Ramos (cell line): ENCODE results near the gene STXBP5L.
"Not testable (repeated sequence)": the region's sequence is repeated elsewhere in the genome, so short reads cannot be mapped to it uniquely, and the experiment has no call there.

Source experiments
- in situ Hi-C: fragments of 300-500 bp; cut with MboI; formaldehyde crosslinking; loops from one replicate; pipeline ENCODE4 v1.14.3; 2022; ENCODE audit warnings: low sequenced_read_pairs; ENCODE audit not compliant: unreplicated experiment

STXBP5L gene

GRCh38 chr3:121223116-121223515 is 315.1 kb downstream of the STXBP5L start:
- in situ Hi-C loops: no loop called here

GRCh38 chr3:121228971-121229370 is 321.0 kb downstream of the STXBP5L start:
- in situ Hi-C loops: no loop called here

- in situ Hi-C loops: not testable (repeated sequence)
Observed at GRCh38 chr3:121230194-121230593, 322.2 kb downstream of the STXBP5L start.

- in situ Hi-C loops: no loop called here
Observed at GRCh38 chr3:121231872-121232271, 323.9 kb downstream of the STXBP5L start.

- in situ Hi-C loops: no loop called here
Observed at GRCh38 chr3:121232309-121233225, 324.6 kb downstream of the STXBP5L start.

- in situ Hi-C loops: no loop called here
Observed at GRCh38 chr3:121243208-121243607, 335.2 kb downstream of the STXBP5L start.

- in situ Hi-C loops: no loop called here
Observed at GRCh38 chr3:121252676-121253075, 344.7 kb downstream of the STXBP5L start.

GRCh38 chr3:121269389-121269788 is 361.4 kb downstream of the STXBP5L start:
- in situ Hi-C loops: no loop called here

GRCh38 chr3:121274411-121274810 is 366.4 kb downstream of the STXBP5L start:
- in situ Hi-C loops: no loop called here

GRCh38 chr3:121295452-121295851 is 387.4 kb downstream of the STXBP5L start:
- in situ Hi-C loops: no loop called here

- in situ Hi-C loops: no loop called here
Observed at GRCh38 chr3:121295979-121296378, 388.0 kb downstream of the STXBP5L start.

- in situ Hi-C loops: no loop called here
Observed at GRCh38 chr3:121324320-121324719, 416.3 kb downstream of the STXBP5L start.

GRCh38 chr3:121330118-121330517 is 422.1 kb downstream of the STXBP5L start:
- in situ Hi-C loops: no loop called here

- in situ Hi-C loops: no loop called here
Observed at GRCh38 chr3:121330634-121331033, 422.6 kb downstream of the STXBP5L start.

GRCh38 chr3:121355960-121356359 is 448.0 kb downstream of the STXBP5L start:
- in situ Hi-C loops: not testable (repeated sequence)

- in situ Hi-C loops: no loop called here
Observed at GRCh38 chr3:121362035-121362734, 454.2 kb downstream of the STXBP5L start.

- in situ Hi-C loops: not testable (repeated sequence)
Observed at GRCh38 chr3:121388308-121388707, 480.3 kb downstream of the STXBP5L start.

GRCh38 chr3:121395967-121396366 is 488.0 kb downstream of the STXBP5L start:
- in situ Hi-C loops: not testable (repeated sequence)

GRCh38 chr3:121398051-121398450 is 490.0 kb downstream of the STXBP5L start:
- in situ Hi-C loops: not testable (repeated sequence)

- in situ Hi-C loops: no loop called here
Observed at GRCh38 chr3:121399820-121400219, 491.8 kb downstream of the STXBP5L start.

- in situ Hi-C loops: no loop called here
Observed at GRCh38 chr3:121405631-121406030, 497.6 kb downstream of the STXBP5L start.
